GM19468 (cell line): ENCODE results near the gene PPM1B.
"Not testable (repeated sequence)": the region's sequence is repeated elsewhere in the genome, so short reads cannot be mapped to it uniquely, and the experiment has no call there.

ENCODE experiments used
- ATAC-seq: cut with Tn5 transposase; IDR thresholded peaks from one replicate; pipeline ENCODE4 v1.9.1; 2021; ENCODE audit warnings: mild to moderate bottlenecking, moderate library complexity, moderate number of reproducible peaks; ENCODE audit not compliant: unreplicated experiment; ENCODE audit errors: extremely low read depth

PPM1B gene

GRCh38 chr2:44155666-44156446 is 12.8 kb upstream of the PPM1B start:
- no peak for ATAC-seq

- no peak for ATAC-seq
These were observed 4.9 kb upstream of the PPM1B start for GRCh38 chr2:44163777-44164176.

- no peak for ATAC-seq
These were observed 4.1 kb upstream of the PPM1B start for GRCh38 chr2:44164617-44165016.

- ATAC-seq, result no peak
These were observed 2.6 kb upstream of the PPM1B start for GRCh38 chr2:44166096-44166495.

- no peak for ATAC-seq
These were observed 1.3 kb upstream of the PPM1B start for GRCh38 chr2:44167311-44167907.

- peak; percentile 77 for ATAC-seq
These were observed 581 bp upstream of the PPM1B start for GRCh38 chr2:44167908-44168680.

- ATAC-seq, result no peak
These were observed 652 bp downstream of the PPM1B start for GRCh38 chr2:44169155-44169898.

- no peak for ATAC-seq
These were observed 1.6 kb downstream of the PPM1B start for GRCh38 chr2:44170311-44170717.

GRCh38 chr2:44171018-44171417 is 2.3 kb downstream of the PPM1B start:
- no peak for ATAC-seq

GRCh38 chr2:44171442-44171841 is 2.8 kb downstream of the PPM1B start:
- not testable (repeated sequence) for ATAC-seq

- ATAC-seq, result no peak
These were observed 3.9 kb downstream of the PPM1B start for GRCh38 chr2:44172576-44172975.

GRCh38 chr2:44178950-44179349 is 10.3 kb downstream of the PPM1B start:
- ATAC-seq, result no peak

GRCh38 chr2:44181648-44182047 is 13.0 kb downstream of the PPM1B start:
- no peak for ATAC-seq

- ATAC-seq, result no peak
These were observed 15.4 kb downstream of the PPM1B start for GRCh38 chr2:44184106-44184505.

GRCh38 chr2:44186810-44187209 is 18.1 kb downstream of the PPM1B start:
- no peak for ATAC-seq

- ATAC-seq, result no peak
These were observed 18.6 kb downstream of the PPM1B start for GRCh38 chr2:44187251-44187650.

GRCh38 chr2:44188696-44189095 is 20.0 kb downstream of the PPM1B start:
- ATAC-seq, result no peak

GRCh38 chr2:44189104-44189503 is 20.4 kb downstream of the PPM1B start:
- ATAC-seq, result no peak

GRCh38 chr2:44190526-44190925 is 21.9 kb downstream of the PPM1B start:
- no peak for ATAC-seq

GRCh38 chr2:44191739-44192138 is 23.1 kb downstream of the PPM1B start:
- no peak for ATAC-seq
